ENCODE measurements around the gene FAM53A.

The FAM53A gene

GRCh38 chr4:1716065-1716945 is 32.2 kb upstream of the FAM53A start:
- TF ChIP-seq, protein P1, sequence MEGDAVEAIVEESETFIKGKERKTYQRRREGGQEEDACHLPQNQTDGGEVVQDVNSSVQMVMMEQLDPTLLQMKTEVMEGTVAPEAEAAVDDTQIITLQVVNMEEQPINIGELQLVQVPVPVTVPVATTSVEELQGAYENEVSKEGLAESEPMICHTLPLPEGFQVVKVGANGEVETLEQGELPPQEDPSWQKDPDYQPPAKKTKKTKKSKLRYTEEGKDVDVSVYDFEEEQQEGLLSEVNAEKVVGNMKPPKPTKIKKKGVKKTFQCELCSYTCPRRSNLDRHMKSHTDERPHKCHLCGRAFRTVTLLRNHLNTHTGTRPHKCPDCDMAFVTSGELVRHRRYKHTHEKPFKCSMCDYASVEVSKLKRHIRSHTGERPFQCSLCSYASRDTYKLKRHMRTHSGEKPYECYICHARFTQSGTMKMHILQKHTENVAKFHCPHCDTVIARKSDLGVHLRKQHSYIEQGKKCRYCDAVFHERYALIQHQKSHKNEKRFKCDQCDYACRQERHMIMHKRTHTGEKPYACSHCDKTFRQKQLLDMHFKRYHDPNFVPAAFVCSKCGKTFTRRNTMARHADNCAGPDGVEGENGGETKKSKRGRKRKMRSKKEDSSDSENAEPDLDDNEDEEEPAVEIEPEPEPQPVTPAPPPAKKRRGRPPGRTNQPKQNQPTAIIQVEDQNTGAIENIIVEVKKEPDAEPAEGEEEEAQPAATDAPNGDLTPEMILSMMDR (IDR thresholded peaks at IDR 0.05; ENCODE audit: low read depth, low read length), result no peak
- no peak overlapping the region for H3K4me3 ChIP-seq (replicated peaks in 1 of 2; ENCODE audit: low read depth in 2 of 2, low read length in 2 of 2)
- no peak for DNase-seq (ENCODE audit: low read depth in 2 of 2)

DNA sequence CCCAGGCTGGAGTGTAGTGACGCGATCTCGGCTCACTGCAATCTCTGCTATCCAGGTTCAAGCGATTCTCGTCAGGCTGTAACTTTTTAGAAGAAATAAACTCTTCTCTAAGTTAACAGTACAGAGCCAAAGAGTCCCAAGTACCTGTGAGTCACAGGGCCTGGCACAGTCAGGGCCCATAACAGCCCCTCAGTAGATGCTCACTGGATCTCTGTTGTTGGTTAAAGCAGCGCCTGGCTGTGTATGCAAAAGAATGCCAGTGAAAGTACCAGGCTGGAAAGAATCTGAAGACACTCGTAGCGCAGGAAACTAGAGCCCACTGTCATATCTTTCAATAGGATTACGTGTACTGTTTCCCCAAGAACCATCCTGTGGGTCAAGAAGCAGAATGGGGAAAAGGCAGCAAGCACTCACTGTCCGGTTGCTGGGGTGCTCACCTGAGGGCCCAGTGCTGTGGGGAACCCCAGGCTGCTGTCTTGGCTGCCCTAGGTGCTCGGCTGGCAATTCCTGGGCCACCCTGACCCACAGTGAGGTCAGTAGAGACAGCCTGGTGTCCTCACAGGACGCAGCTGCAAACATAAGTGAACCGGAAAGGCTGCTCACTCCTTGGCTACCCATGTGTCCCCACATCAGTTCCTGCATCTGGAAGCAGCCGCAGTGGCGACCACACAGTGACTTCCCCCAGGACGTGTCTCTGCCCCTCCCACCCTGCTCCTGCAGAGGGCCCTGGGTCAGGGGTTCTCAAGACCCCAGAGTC is 31.1 kb upstream of the FAM53A start:
- TF ChIP-seq, protein P1 (IDR thresholded peaks at IDR 0.05; ENCODE audit: low read depth, low read length), result no peak
- no peak overlapping the region for H3K4me3 ChIP-seq (replicated peaks in 1 of 2; ENCODE audit: low read depth in 2 of 2, low read length in 2 of 2)
- DNase-seq (ENCODE audit: low read depth in 2 of 2), result no peak

GRCh38 chr4:1714303-1715001 is 30.3 kb upstream of the FAM53A start:
- H3K4me3 ChIP-seq (replicated peaks in 1 of 2; ENCODE audit: low read depth in 2 of 2, low read length in 2 of 2), result no peak overlapping the region
- TF ChIP-seq, protein P1 (IDR thresholded peaks at IDR 0.05; ENCODE audit: low read depth, low read length), result no peak
- peak in 1 of 2 donors; percentile 17 for DNase-seq (ENCODE audit: low read depth in 2 of 2)

- no peak for DNase-seq (ENCODE audit: low read depth in 2 of 2)
- TF ChIP-seq, protein P1 (IDR thresholded peaks at IDR 0.05; ENCODE audit: low read depth, low read length), result no peak
- H3K4me3 ChIP-seq (replicated peaks in 1 of 2; ENCODE audit: low read depth in 2 of 2, low read length in 2 of 2), result peak overlapping the region; percentile 72 to 80
Measured at GRCh38 chr4:1713003-1713851, 29.1 kb upstream of the FAM53A start.

DNA sequence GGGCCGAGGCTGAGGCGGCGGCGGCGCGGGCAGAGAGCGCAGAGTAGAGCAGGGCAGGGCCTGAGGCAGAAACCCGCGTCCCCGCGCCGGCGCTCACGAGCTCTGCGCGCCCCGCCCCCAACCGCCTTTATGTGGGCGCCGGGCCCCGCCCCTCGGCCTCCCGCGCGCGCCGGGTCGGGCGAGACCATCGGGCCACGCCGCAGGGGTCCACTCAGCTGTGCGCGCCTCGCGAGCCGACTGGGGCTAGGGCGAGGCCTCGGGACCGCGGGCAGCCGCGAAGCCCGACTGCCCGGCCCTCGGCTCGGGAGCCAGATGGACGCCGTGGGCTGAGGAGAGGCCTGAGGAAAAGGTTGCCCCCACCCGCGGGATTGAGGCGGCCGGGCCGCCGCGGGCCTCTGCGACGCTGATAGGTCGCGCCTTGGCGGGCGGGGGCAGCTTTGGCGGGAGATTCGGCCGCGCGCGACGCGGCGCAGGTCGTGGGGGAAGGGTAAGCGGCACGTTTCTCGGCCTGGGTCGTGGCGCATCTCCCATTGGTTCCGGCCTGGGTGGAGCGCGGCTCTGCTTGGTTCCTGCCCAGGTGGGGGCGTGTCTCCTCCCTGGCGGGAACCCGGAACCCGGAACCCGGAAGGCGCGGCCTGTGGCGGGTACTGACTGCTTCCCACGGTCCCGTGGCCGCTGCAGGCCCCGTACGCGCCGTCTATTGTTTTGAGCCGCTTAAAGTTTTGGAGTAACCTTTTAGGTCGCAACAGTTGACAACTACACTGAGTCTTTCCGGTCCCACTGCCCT is 28.3 kb upstream of the FAM53A start, which contains the start of gene SLBP:
Gene SLBP (minus strand): TSS at position 104 of the 787 bp plus-strand sequence. CDS start 131 bp downstream, outside the sequence.
- DNase-seq (ENCODE audit: low read depth in 2 of 2), result peak; percentile 91 to 96
- H3K4me3 ChIP-seq (replicated peaks in 1 of 2; ENCODE audit: low read depth in 2 of 2, low read length in 2 of 2), result peak within 1 kb of the TSS; percentile 72 to 80
- TF ChIP-seq, protein P1 (IDR thresholded peaks at IDR 0.05; ENCODE audit: low read depth, low read length), result no peak

Measured in cardiac fibroblast (primary cell).